HG03108 (cell line): Measurements from ENCODE around the gene PTF1A.

Experiments
- ATAC-seq: cut with Tn5 transposase; IDR thresholded peaks from one replicate; pipeline ENCODE4 v1.9.1; 2021; ENCODE audit warnings: moderate library complexity; ENCODE audit not compliant: unreplicated experiment

PTF1A gene

GRCh38 chr10:23186178-23186577, 5.9 kb upstream of the PTF1A start:
- no peak for ATAC-seq

- no peak for ATAC-seq
Observed at GRCh38 chr10:23186697-23187096, 5.4 kb upstream of the PTF1A start.

GRCh38 chr10:23187155-23187554, 5.0 kb upstream of the PTF1A start:
- no peak for ATAC-seq

GRCh38 chr10:23189024-23189423, 3.1 kb upstream of the PTF1A start:
- ATAC-seq, result no peak

GRCh38 chr10:23190872-23191763, 994 bp upstream of the PTF1A start:
- no peak for ATAC-seq

- no peak for ATAC-seq
Observed at GRCh38 chr10:23192712-23193434, 761 bp downstream of the PTF1A start.

- no peak for ATAC-seq
Observed at GRCh38 chr10:23193435-23194074, 1.4 kb downstream of the PTF1A start.

- no peak for ATAC-seq
Observed at GRCh38 chr10:23194471-23194965, 2.4 kb downstream of the PTF1A start.

- no peak for ATAC-seq
Observed at GRCh38 chr10:23194966-23195845, 3.1 kb downstream of the PTF1A start.

- ATAC-seq, result no peak
Observed at GRCh38 chr10:23195846-23196600, 3.9 kb downstream of the PTF1A start.

- ATAC-seq, result no peak
Observed at GRCh38 chr10:23196915-23197314, 4.8 kb downstream of the PTF1A start.

- no peak for ATAC-seq
Observed at GRCh38 chr10:23197416-23197861, 5.3 kb downstream of the PTF1A start.

GRCh38 chr10:23198610-23198939, 6.5 kb downstream of the PTF1A start:
- ATAC-seq, result no peak

- no peak for ATAC-seq
Observed at GRCh38 chr10:23198940-23199767, 7.0 kb downstream of the PTF1A start.

GRCh38 chr10:23199768-23200511, 7.8 kb downstream of the PTF1A start:
- ATAC-seq, result no peak

GRCh38 chr10:23200586-23200985, 8.5 kb downstream of the PTF1A start:
- ATAC-seq, result no peak

- no peak for ATAC-seq
Observed at GRCh38 chr10:23200997-23201652, 9.0 kb downstream of the PTF1A start.

GRCh38 chr10:23201837-23202236, 9.7 kb downstream of the PTF1A start:
- no peak for ATAC-seq
